Sigmoid colon (tissue), 7 donors: ENCODE data around the gene RAPGEF3. TPM values are rescaled to one million over a fixed set of nuclear protein-coding genes. Genes with fewer than 3 reads are reported as not detected.

Experiments used
- DNase-seq: peaks from one replicate; pipeline ENCODE4 v3.0.0-alpha.2; 2019
- H3K27ac ChIP-seq, 4 donors: fragments of 200-600 bp; sonication (generic); one replicate each; pipeline ENCODE4 v1.5.1; 2016 to 2019; ENCODE audit warnings: mild to moderate bottlenecking in 1 of 4
- H3K27me3 ChIP-seq, 3 donors: fragments of 200-600 bp; sonication (generic); one replicate each; pipeline ENCODE4 v1.5.1; 2019; ENCODE audit warnings: mild to moderate bottlenecking in 1 of 3
- H3K36me3 ChIP-seq, 4 donors: fragments of 200-600 bp; sonication (generic); one replicate each; pipeline ENCODE4 v1.5.1; 2016 to 2019
- H3K4me1 ChIP-seq, 4 donors: fragments of 200-600 bp; sonication (generic); one replicate each; pipeline ENCODE4 v1.5.1; 2017 to 2019
- H3K4me3 ChIP-seq, 4 donors: fragments of 200-600 bp; sonication (generic); one replicate each; pipeline ENCODE4 v1.5.1; 2017 to 2019; ENCODE audit warnings: mild to moderate bottlenecking in 2 of 4, moderate library complexity in 1 of 4
- H3K9me3 ChIP-seq, 4 donors: fragments of 200-600 bp in 3 of 4; sonication (generic) in 3 of 4; one replicate each; pipeline versions ENCODE4 v1.5.1 to v1.6.1; 2013 to 2019
- CTCF ChIP-seq, 4 experiments: fragments of 450-650 bp in 3 of 4; fragments of 200-600 bp in 1 of 4; IDR thresholded peaks; one replicate each; pipeline ENCODE4 v1.5.1; 2016 to 2019; ENCODE audit warnings: antibody characterized with exemption in 4 of 4, mild to moderate bottlenecking in 3 of 4, moderate library complexity in 2 of 4
- EP300 ChIP-seq, 4 donors: sonication (generic); formaldehyde crosslinking; IDR thresholded peaks; one replicate each; pipeline ENCODE4 v1.6.1; 2017; ENCODE audit warnings: antibody characterized with exemption in 4 of 4
- POLR2A ChIP-seq, 2 donors: fragments of 450-650 bp; IDR thresholded peaks; one replicate each; pipeline ENCODE4 v1.6.1; 2016; ENCODE audit warnings: antibody characterized with exemption in 2 of 2, mild to moderate bottlenecking in 2 of 2, moderate library complexity in 2 of 2
- POLR2AphosphoS5 ChIP-seq, 4 donors: sonication (generic); formaldehyde crosslinking; IDR thresholded peaks; one replicate each; pipeline ENCODE4 v1.6.1; 2017; ENCODE audit warnings: antibody characterized with exemption in 4 of 4
- WGBS, 2 donors: extraction: QIAGEN DNeasy Blood & Tissue Kit; methylation state at CpG; one replicate each; pipeline ENCODE4 v1.1.7; 2013; 5-methylcytosine and 5-hydroxymethylcytosine counted together
- intact Hi-C: fragments of 100-400 bp; cut with DNase I; formaldehyde crosslinking; loops from one replicate; pipeline ENCODE4 v1.15.1; 2023
- polyA plus RNA-seq, 3 donors: library from polyadenylated mRNA; stranded (reverse); fragments of 200-250 nt; gene quantifications; one replicate each; pipeline ENCODE4 v1.2.3, GENCODE V29; 2013
- total RNA-seq, 4 donors: library from RNA; depleted of rRNA; stranded (reverse); fragments of >200 nt; gene quantifications; one replicate each; pipeline ENCODE4 v1.1.0, GENCODE V29; 2016
- donor health status: healthy with polysubstance abuse.
- donor health status: Bipolar disorder and iron deficiency.
- donor health status: healthy.

RAPGEF3 gene
- total and polyA plus RNA-seq, 7 donors: 3.9 to 36.8 (median 14.6) TPM

GRCh38 chr12:47736877-47737676, 21.6 kb downstream of the RAPGEF3 start:
- Histone ChIP-seq H3K4me1 (peaks cover 0 to 53% (median 44%) of the 10 kb centered on the region in 4 donors), H3K4me3 (peak overlapping the region in 2 of 4 donors; percentile 2), H3K36me3 (no peaks in the 10 kb centered on the region), H3K9me3 (no peaks in the 10 kb centered on the region), H3K27me3 (no peaks in the 10 kb centered on the region), H3K27ac (peak overlapping the region; percentile 78 to 83 (median 82))
- 55 to 67% methylated on average over 19 of the region's 19 CpGs for WGBS, 2 donors
- DNase-seq: peak; percentile 96
- intact Hi-C loops: loop anchor here (1.0 to 2.0 kb wide), 3 partner anchors 18 to 102 kb away; no protein-coding TSS in a partner anchor
- TF ChIP-seq EP300 (IDR thresholded peaks at IDR 0.05): peak in 1 of 4 donors; percentile 14
- TF ChIP-seq POLR2AphosphoS5 (IDR thresholded peaks at IDR 0.05): peak; percentile 42 to 76 (median 58)
- no peak for TF ChIP-seq POLR2A (IDR thresholded peaks at IDR 0.05)
- TF ChIP-seq CTCF (IDR thresholded peaks at IDR 0.05): peak in 1 of 4 experiments; percentile 12

- H3K4me3 ChIP-seq: no peak overlapping the region
- H3K4me1 ChIP-seq: peaks cover 0 to 45% (median 41%) of the 10 kb centered on the region in 4 donors
- no peak for DNase-seq
- no peaks in the 10 kb centered on the region for H3K9me3 ChIP-seq
- H3K36me3 ChIP-seq: no peaks in the 10 kb centered on the region
- 28 to 68% methylated on average over 4 of the region's 4 CpGs for WGBS, 2 donors
- intact Hi-C loops: loop anchor here (2.0 kb wide), 2 partner anchors 17 to 103 kb away; no protein-coding TSS in a partner anchor
- TF ChIP-seq POLR2A (IDR thresholded peaks at IDR 0.05) (no peak), CTCF (IDR thresholded peaks at IDR 0.05) (no peak), EP300 (IDR thresholded peaks at IDR 0.05) (no peak), POLR2AphosphoS5 (IDR thresholded peaks at IDR 0.05) (no peak)
- no peaks in the 10 kb centered on the region for H3K27me3 ChIP-seq
- H3K27ac ChIP-seq: peak overlapping the region; percentile 78 to 83 (median 82)
Measured at GRCh38 chr12:47736216-47736615, 22.5 kb downstream of the RAPGEF3 start.

- H3K9me3 ChIP-seq: no peaks in the 10 kb centered on the region
- TF ChIP-seq POLR2AphosphoS5 (IDR thresholded peaks at IDR 0.05): no peak
- no peak for TF ChIP-seq EP300 (IDR thresholded peaks at IDR 0.05)
- DNase-seq: no peak
- 84 to 90% methylated on average over 11 of the region's 11 CpGs for WGBS, 2 donors
- H3K4me1 ChIP-seq: peaks cover 0 to 42% (median 39%) of the 10 kb centered on the region in 4 donors
- no peak overlapping the region for H3K4me3 ChIP-seq
- no peaks in the 10 kb centered on the region for H3K36me3 ChIP-seq
- H3K27me3 ChIP-seq: no peaks in the 10 kb centered on the region
- H3K27ac ChIP-seq: peak overlapping the region; percentile 78 to 83 (median 82)
- intact Hi-C loops: loop anchor here (2.0 kb wide), 2 partner anchors 17 to 103 kb away; no protein-coding TSS in a partner anchor
Measured at GRCh38 chr12:47735649-47736048, 23.0 kb downstream of the RAPGEF3 start.

GRCh38 chr12:47734725-47735480, 23.8 kb downstream of the RAPGEF3 start:
- no peaks in the 10 kb centered on the region for H3K36me3 ChIP-seq
- H3K27me3 ChIP-seq: no peaks in the 10 kb centered on the region
- no peak overlapping the region for H3K4me3 ChIP-seq
- intact Hi-C loops: no loop called here
- peaks cover 0 to 42% (median 39%) of the 10 kb centered on the region in 4 donors for H3K4me1 ChIP-seq
- no peak for DNase-seq
- no peak for TF ChIP-seq POLR2AphosphoS5 (IDR thresholded peaks at IDR 0.05)
- TF ChIP-seq POLR2A (IDR thresholded peaks at IDR 0.05): no peak
- no peak for TF ChIP-seq EP300 (IDR thresholded peaks at IDR 0.05)
- no peak for TF ChIP-seq CTCF (IDR thresholded peaks at IDR 0.05)
- peak overlapping the region; percentile 78 to 83 (median 82) for H3K27ac ChIP-seq
- WGBS, 2 donors: 84 to 87% methylated on average over 12 of the region's 12 CpGs
- H3K9me3 ChIP-seq: no peaks in the 10 kb centered on the region

GRCh38 chr12:47733142-47733541, 25.5 kb downstream of the RAPGEF3 start:
- WGBS, 2 donors: 91% methylated on average over 4 of the region's 4 CpGs
- no peaks in the 10 kb centered on the region for H3K36me3 ChIP-seq
- no peaks in the 10 kb centered on the region for H3K27me3 ChIP-seq
- intact Hi-C loops: no loop called here
- no peak overlapping the region for H3K4me3 ChIP-seq
- H3K9me3 ChIP-seq: no peaks in the 10 kb centered on the region
- no peak overlapping the region for H3K27ac ChIP-seq
- peaks cover 0 to 38% (median 37%) of the 10 kb centered on the region in 4 donors for H3K4me1 ChIP-seq
- no peak for TF ChIP-seq POLR2AphosphoS5 (IDR thresholded peaks at IDR 0.05)
- TF ChIP-seq EP300 (IDR thresholded peaks at IDR 0.05): no peak
- TF ChIP-seq CTCF (IDR thresholded peaks at IDR 0.05): no peak
- TF ChIP-seq POLR2A (IDR thresholded peaks at IDR 0.05): no peak
- DNase-seq: no peak
